ENCODE data around the gene ARL6IP1. TPM values are rescaled to one million over a fixed set of nuclear protein-coding genes. Genes with fewer than 3 reads are reported as not detected.

ARL6IP1 gene
- total RNA-seq, 4 donors from 2014 or later = 97.6 to 186 (median 124) TPM

- TF ChIP-seq CTCF (IDR thresholded peaks at IDR 0.05) = no peak
- no peak for TF ChIP-seq POLR2A (IDR thresholded peaks at IDR 0.05)
- H3K4me3 ChIP-seq (ENCODE audit: low read depth, poor library complexity, severe bottlenecking) = no peak overlapping the region
- no peak for DNase-seq (ENCODE audit: low spot score in 2 of 2)
- intact Hi-C loops (cut with DNase I; ENCODE audit: low total_unique reads) = no loop called here
- WGBS, 2 donors = 90 to 91% methylated on average over 4 of the region's 4 CpGs
Observed at GRCh38 chr16:18827890-18828289, 26.5 kb upstream of the ARL6IP1 start.

GRCh38 chr16:18816286-18816685 lies 14.9 kb upstream of the ARL6IP1 start:
- H3K4me3 ChIP-seq (ENCODE audit: low read depth, poor library complexity, severe bottlenecking) = no peak overlapping the region
- WGBS, 2 donors = 76 to 83% methylated on average over 3 of the region's 3 CpGs
- intact Hi-C loops (cut with DNase I; ENCODE audit: low total_unique reads) = no loop called here
- TF ChIP-seq CTCF (IDR thresholded peaks at IDR 0.05) = no peak
- TF ChIP-seq POLR2A (IDR thresholded peaks at IDR 0.05) = no peak
- no peak for DNase-seq (ENCODE audit: low spot score in 2 of 2)

GRCh38 chr16:18811925-18812324 lies 10.6 kb upstream of the ARL6IP1 start:
- intact Hi-C loops (cut with DNase I; ENCODE audit: low total_unique reads) = no loop called here
- WGBS, 2 donors = 93 to 96% methylated on average over 3 of the region's 3 CpGs
- no peak for TF ChIP-seq POLR2A (IDR thresholded peaks at IDR 0.05)
- TF ChIP-seq CTCF (IDR thresholded peaks at IDR 0.05) = no peak

GRCh38 chr16:18809165-18809564 lies 7.8 kb upstream of the ARL6IP1 start:
- TF ChIP-seq POLR2A (IDR thresholded peaks at IDR 0.05) = no peak
- TF ChIP-seq CTCF (IDR thresholded peaks at IDR 0.05) = no peak
- 95 to 96% methylated on average over 13 of the region's 13 CpGs for WGBS, 2 donors
- DNase-seq (ENCODE audit: low spot score in 2 of 2) = no peak
- intact Hi-C loops (cut with DNase I; ENCODE audit: low total_unique reads) = no loop called here
- H3K4me3 ChIP-seq (ENCODE audit: low read depth, poor library complexity, severe bottlenecking) = no peak overlapping the region

More at GRCh38 chr16:18811925-18812324, 10.6 kb upstream of the ARL6IP1 start:
- DNase-seq (ENCODE audit: low spot score in 2 of 2) = no peak
- no peak overlapping the region for H3K4me3 ChIP-seq (ENCODE audit: low read depth, poor library complexity, severe bottlenecking)

- TF ChIP-seq POLR2A (IDR thresholded peaks at IDR 0.05) = no peak
- TF ChIP-seq CTCF (IDR thresholded peaks at IDR 0.05) = no peak
- WGBS, 2 donors = 15 to 20% methylated on average over 2 of the region's 2 CpGs
- H3K4me3 ChIP-seq (ENCODE audit: low read depth, poor library complexity, severe bottlenecking) = no peak overlapping the region
- intact Hi-C loops (cut with DNase I; ENCODE audit: low total_unique reads) = no loop called here
- no peak for DNase-seq (ENCODE audit: low spot score in 2 of 2)
Observed at GRCh38 chr16:18805257-18805773, 4.0 kb upstream of the ARL6IP1 start.

GRCh38 chr16:18804540-18804939 lies 3.2 kb upstream of the ARL6IP1 start:
- no peak overlapping the region for H3K4me3 ChIP-seq (ENCODE audit: low read depth, poor library complexity, severe bottlenecking)
- DNase-seq (ENCODE audit: low spot score in 2 of 2) = no peak
- intact Hi-C loops (cut with DNase I; ENCODE audit: low total_unique reads) = loop anchor here (5.0 kb wide), 1 partner anchor 163 kb away; no protein-coding TSS in a partner anchor
- WGBS, 2 donors = 61 to 63% methylated on average over 3 of the region's 3 CpGs
- TF ChIP-seq POLR2A (IDR thresholded peaks at IDR 0.05) = no peak
- TF ChIP-seq CTCF (IDR thresholded peaks at IDR 0.05) = no peak

All from lower leg skin (tissue), 4 donors.